Measurements from ENCODE around the gene CBFB.
"Not testable (repeated sequence)": the region's sequence is repeated elsewhere in the genome, so short reads cannot be mapped to it uniquely, and the experiment has no call there.

CBFB gene

DNA sequence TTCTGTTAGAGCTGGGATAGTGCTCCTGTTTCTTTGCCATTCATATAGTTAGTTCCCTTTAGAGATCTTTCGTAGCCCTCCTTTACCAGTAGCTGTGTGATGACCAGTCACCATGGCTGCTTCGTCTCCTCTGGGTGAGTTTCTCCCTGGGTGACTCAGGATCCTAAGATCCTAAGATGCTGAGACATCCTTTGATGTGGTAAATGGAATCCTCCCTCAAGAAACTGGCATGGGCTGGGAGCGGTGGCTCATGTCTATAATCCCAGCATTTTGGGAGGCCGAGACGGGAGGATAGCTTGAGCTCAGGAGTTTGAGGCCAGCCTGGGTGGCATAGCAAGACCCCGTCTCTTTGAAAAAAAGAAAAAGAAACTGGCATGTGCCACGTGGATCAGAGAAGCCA, 86.7 kb downstream of the CBFB start:
- no peak for DNase-seq
- Histone ChIP-seq H3K9me3 (ENCODE audit: control extremely low read depth in 1 of 5, control insufficient read depth in 4 of 5, insufficient read depth in 2 of 5, low read depth in 1 of 5, low read length in 4 of 5) (no peaks in the 10 kb centered on the region), H3K27me3 (replicated peaks in 2 of 5; ENCODE audit: control insufficient read depth in 4 of 5, insufficient read depth in 5 of 5, low read length in 4 of 5) (no peaks in the 10 kb centered on the region), H3K27ac (ENCODE audit: insufficient read depth in 1 of 2, low read depth in 1 of 2, low read length in 2 of 2, poor library complexity in 1 of 2, severe bottlenecking in 2 of 2) (no peak overlapping the region), H3K36me3 (ENCODE audit: control insufficient read depth in 4 of 4, insufficient read depth in 4 of 4, low read length in 3 of 4) (peaks cover 4 to 13% (median 10%) of the 10 kb centered on the region in 4 experiments), H3K4me1 (ENCODE audit: control extremely low read depth in 1 of 4, control insufficient read depth in 4 of 4, insufficient read depth in 4 of 4, low read length in 3 of 4) (peaks cover 7 to 25% (median 17%) of the 10 kb centered on the region in 4 experiments), H3K4me3 (ENCODE audit: control insufficient read depth in 1 of 7, extremely low read depth in 1 of 7, insufficient read depth in 4 of 7, low read depth in 2 of 7, low read length in 6 of 7) (no peak overlapping the region)
- ChIA-PET CTCF (interaction anchor here (1.0 to 5.7 kb wide), 9 partner anchors 13 to 100 kb away, joined by 3 to 30 read pairs (median 4); no protein-coding TSS in a partner anchor), POLR2A (no interaction called here)
- WGBS (ENCODE audit: insufficient coverage), result 96% methylated on average over 6 of the region's 7 CpGs

DNA sequence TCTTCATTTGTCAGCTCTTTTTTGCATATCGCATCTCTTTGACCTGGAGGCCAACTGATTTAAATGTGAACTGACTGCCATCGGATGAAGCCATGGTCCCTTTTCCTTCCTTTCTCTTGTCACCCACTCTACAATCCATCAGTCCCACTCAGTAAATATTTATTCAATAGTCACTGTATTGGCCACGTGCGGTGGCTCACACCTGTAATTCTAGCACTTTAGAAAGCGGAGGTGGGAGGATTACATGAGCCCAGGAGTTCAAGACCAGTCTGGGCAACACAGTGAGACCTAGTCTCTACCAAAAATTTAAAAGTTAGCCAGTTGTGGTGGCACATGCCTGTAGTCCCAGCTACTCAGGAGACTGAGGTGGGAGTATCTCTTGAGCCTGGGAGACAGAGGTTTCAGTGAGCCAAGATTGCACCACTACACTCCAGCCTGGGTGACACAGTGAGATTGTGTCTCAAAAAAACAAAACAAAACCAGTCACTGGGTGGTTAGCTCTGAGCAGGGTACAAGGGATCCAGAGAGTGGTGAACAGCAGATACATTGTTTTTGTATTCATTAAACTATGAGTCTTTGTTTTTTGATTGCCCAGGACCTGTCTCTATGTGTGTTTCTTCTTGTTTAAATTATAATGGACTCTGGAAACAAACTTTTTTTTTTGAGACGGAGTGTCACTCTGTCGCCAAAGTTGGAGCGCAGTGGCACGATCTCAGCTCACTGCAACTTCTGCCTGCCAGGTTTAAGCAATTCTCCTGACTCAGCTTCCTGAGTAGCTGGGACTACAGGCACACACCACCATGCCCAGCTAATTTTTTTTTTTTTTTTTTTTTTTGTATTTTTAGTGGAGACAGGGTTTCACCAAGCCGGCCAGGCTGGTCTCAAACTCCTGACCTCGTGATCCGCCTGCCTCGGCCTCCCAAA, 87.7 kb downstream of the CBFB start:
- Histone ChIP-seq H3K4me3 (ENCODE audit: control insufficient read depth in 1 of 7, extremely low read depth in 1 of 7, insufficient read depth in 4 of 7, low read depth in 2 of 7, low read length in 6 of 7) (no peak overlapping the region), H3K9me3 (ENCODE audit: control extremely low read depth in 1 of 5, control insufficient read depth in 4 of 5, insufficient read depth in 2 of 5, low read depth in 1 of 5, low read length in 4 of 5) (no peaks in the 10 kb centered on the region), H3K36me3 (ENCODE audit: control insufficient read depth in 4 of 4, insufficient read depth in 4 of 4, low read length in 3 of 4) (peaks cover 5 to 20% (median 14%) of the 10 kb centered on the region in 4 experiments), H3K27me3 (replicated peaks in 2 of 5; ENCODE audit: control insufficient read depth in 4 of 5, insufficient read depth in 5 of 5, low read length in 4 of 5) (no peaks in the 10 kb centered on the region), H3K4me1 (ENCODE audit: control extremely low read depth in 1 of 4, control insufficient read depth in 4 of 4, insufficient read depth in 4 of 4, low read length in 3 of 4) (peaks cover 3 to 16% (median 10%) of the 10 kb centered on the region in 4 experiments), H3K27ac (ENCODE audit: insufficient read depth in 1 of 2, low read depth in 1 of 2, low read length in 2 of 2, poor library complexity in 1 of 2, severe bottlenecking in 2 of 2) (no peak overlapping the region)
- ChIA-PET CTCF (interaction anchor here (0.5 to 5.7 kb wide), 8 partner anchors 12 to 101 kb away, joined by 3 to 30 read pairs (median 4); no protein-coding TSS in a partner anchor), POLR2A (interaction anchor here (0.6 kb wide), 2 partner anchors 68 to 128 kb away, joined by 3 read pairs; no protein-coding TSS in a partner anchor)
- WGBS (ENCODE audit: insufficient coverage), result 94% methylated on average over 10 of the region's 13 CpGs
- DNase-seq, result peak in 2 of 3 donors; percentile 41

DNA sequence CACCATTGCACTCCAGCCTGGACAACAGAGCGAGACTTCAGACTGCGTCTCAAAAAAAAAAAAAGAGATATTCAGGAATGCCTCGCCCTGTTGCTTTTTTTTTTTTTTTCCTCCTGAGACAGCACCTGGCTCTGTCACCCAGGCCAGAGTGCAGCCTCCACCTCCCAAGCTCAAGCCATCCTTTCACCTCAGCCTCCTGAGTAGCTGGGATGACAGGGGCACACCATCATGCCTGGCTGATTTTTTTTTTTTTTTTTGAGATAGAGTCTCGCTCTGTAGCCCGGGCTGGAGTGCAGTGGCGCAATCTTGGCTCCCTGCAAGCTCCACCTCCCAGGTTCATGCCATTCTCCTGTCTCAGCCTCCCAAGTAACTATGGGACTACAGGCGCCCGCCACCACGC, 88.8 kb downstream of the CBFB start:
- H3K4me3 ChIP-seq (ENCODE audit: control insufficient read depth in 1 of 7, extremely low read depth in 1 of 7, insufficient read depth in 4 of 7, low read depth in 2 of 7, low read length in 6 of 7), result no peak overlapping the region
- no peak for DNase-seq
- no peak overlapping the region for H3K27ac ChIP-seq (ENCODE audit: insufficient read depth in 1 of 2, low read depth in 1 of 2, low read length in 2 of 2, poor library complexity in 1 of 2, severe bottlenecking in 2 of 2)
- H3K4me1 ChIP-seq (ENCODE audit: control extremely low read depth in 1 of 4, control insufficient read depth in 4 of 4, insufficient read depth in 4 of 4, low read length in 3 of 4), result peaks cover under 1 to 11% (median 4%) of the 10 kb centered on the region in 4 experiments
- CTCF ChIA-PET, result no interaction called here
- H3K9me3 ChIP-seq (ENCODE audit: control extremely low read depth in 1 of 5, control insufficient read depth in 4 of 5, insufficient read depth in 2 of 5, low read depth in 1 of 5, low read length in 4 of 5), result no peaks in the 10 kb centered on the region
- 100% methylated on average over 3 of the region's 9 CpGs for WGBS (ENCODE audit: insufficient coverage)
- H3K27me3 ChIP-seq (replicated peaks in 2 of 5; ENCODE audit: control insufficient read depth in 4 of 5, insufficient read depth in 5 of 5, low read length in 4 of 5), result no peaks in the 10 kb centered on the region
- POLR2A ChIA-PET, result no interaction called here
- H3K36me3 ChIP-seq (ENCODE audit: control insufficient read depth in 4 of 4, insufficient read depth in 4 of 4, low read length in 3 of 4), result peaks cover 6 to 30% (median 12%) of the 10 kb centered on the region in 4 experiments

DNA sequence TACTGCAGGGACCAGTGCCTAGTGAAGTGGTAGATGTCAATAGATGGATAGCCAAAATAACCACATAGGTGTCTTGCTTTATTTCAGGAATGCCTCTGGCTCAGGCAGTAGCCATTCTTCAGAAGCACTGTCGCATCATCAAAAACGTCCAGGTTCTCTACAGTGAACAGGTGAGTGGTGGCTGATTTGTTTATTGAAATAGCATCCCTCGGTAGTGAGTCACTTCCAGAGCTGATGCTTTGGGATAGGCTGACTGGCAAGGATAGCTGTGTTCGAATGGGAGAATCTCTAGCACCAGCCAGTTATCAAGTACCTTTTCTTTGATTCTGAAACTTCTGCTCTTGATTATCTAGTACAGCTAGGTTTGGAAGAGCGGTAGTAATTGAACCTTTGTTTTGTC, 91.1 kb downstream of the CBFB start:
- WGBS (ENCODE audit: insufficient coverage), result 100% methylated on average over 4 of the region's 5 CpGs
- no peak overlapping the region for H3K4me3 ChIP-seq (ENCODE audit: control insufficient read depth in 1 of 7, extremely low read depth in 1 of 7, insufficient read depth in 4 of 7, low read depth in 2 of 7, low read length in 6 of 7)
- ChIA-PET POLR2A (no interaction called here), CTCF (interaction anchor here (1.0 to 2.0 kb wide), 5 partner anchors 10 to 38 kb away, joined by 3 to 8 read pairs (median 4); partner anchors contain the start of gene PHAF1)
- peaks cover 0 to 8% (median 4%) of the 10 kb centered on the region in 4 experiments for H3K4me1 ChIP-seq (ENCODE audit: control extremely low read depth in 1 of 4, control insufficient read depth in 4 of 4, insufficient read depth in 4 of 4, low read length in 3 of 4)
- H3K36me3 ChIP-seq (ENCODE audit: control insufficient read depth in 4 of 4, insufficient read depth in 4 of 4, low read length in 3 of 4), result peaks cover 17 to 43% (median 19%) of the 10 kb centered on the region in 4 experiments
- H3K9me3 ChIP-seq (ENCODE audit: control extremely low read depth in 1 of 5, control insufficient read depth in 4 of 5, insufficient read depth in 2 of 5, low read depth in 1 of 5, low read length in 4 of 5), result no peaks in the 10 kb centered on the region
- no peak overlapping the region for H3K27ac ChIP-seq (ENCODE audit: insufficient read depth in 1 of 2, low read depth in 1 of 2, low read length in 2 of 2, poor library complexity in 1 of 2, severe bottlenecking in 2 of 2)
- no peak for DNase-seq
- H3K27me3 ChIP-seq (replicated peaks in 2 of 5; ENCODE audit: control insufficient read depth in 4 of 5, insufficient read depth in 5 of 5, low read length in 4 of 5), result no peaks in the 10 kb centered on the region

DNA sequence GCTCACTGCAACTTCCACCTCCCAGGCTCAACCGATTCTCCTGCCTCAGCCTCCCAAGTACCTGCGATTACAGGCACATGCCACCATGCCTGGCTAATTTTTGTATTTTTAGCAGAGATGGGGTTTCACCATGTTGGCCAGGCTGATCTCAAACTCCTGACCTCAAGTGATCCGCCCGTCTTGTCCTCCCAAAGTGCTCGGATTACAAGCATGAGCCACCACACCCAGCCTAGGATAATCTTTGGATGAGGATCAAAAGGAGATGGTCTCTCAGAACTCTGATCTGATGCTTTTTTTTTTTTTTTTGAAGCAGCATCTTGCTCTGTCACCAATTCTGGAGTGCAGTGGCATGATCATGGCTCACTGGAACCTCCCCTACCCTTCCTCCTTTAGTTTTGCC, 93.8 kb downstream of the CBFB start:
- POLR2A ChIA-PET; H3K27me3 ChIP-seq (replicated peaks in 2 of 5; ENCODE audit: control insufficient read depth in 4 of 5, insufficient read depth in 5 of 5, low read length in 4 of 5); DNase-seq; H3K4me1 ChIP-seq (ENCODE audit: control extremely low read depth in 1 of 4, control insufficient read depth in 4 of 4, insufficient read depth in 4 of 4, low read length in 3 of 4); H3K4me3 ChIP-seq (ENCODE audit: control insufficient read depth in 1 of 7, extremely low read depth in 1 of 7, insufficient read depth in 4 of 7, low read depth in 2 of 7, low read length in 6 of 7); H3K27ac ChIP-seq (ENCODE audit: insufficient read depth in 1 of 2, low read depth in 1 of 2, low read length in 2 of 2, poor library complexity in 1 of 2, severe bottlenecking in 2 of 2); H3K9me3 ChIP-seq (ENCODE audit: control extremely low read depth in 1 of 5, control insufficient read depth in 4 of 5, insufficient read depth in 2 of 5, low read depth in 1 of 5, low read length in 4 of 5); CTCF ChIA-PET: not testable (repeated sequence)
- peaks cover 20 to 58% (median 24%) of the 10 kb centered on the region in 4 experiments for H3K36me3 ChIP-seq (ENCODE audit: control insufficient read depth in 4 of 4, insufficient read depth in 4 of 4, low read length in 3 of 4)
- 100% methylated on average over 4 of the region's 5 CpGs for WGBS (ENCODE audit: insufficient coverage)

DNA sequence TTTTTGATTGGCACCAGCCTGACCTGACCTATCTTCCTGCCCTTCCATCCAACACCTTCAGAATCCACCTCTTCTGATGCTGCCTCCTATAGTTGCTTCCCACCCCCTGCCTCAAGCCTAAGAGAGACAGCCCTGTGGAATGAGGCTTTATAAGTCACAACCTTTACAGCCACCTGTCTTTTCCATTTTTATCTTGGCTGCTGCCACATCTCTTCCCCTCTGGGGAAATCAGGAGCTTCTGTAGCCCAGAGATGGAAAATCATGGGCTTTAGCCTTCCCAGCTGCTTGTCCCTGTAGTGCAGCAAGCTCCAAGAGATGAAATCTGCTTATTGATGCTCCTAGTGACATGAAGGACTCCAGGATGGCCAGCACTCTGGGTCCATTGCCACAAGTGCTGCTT, 99.5 kb downstream of the CBFB start:
- Histone ChIP-seq H3K4me1 (ENCODE audit: control extremely low read depth in 1 of 4, control insufficient read depth in 4 of 4, insufficient read depth in 4 of 4, low read length in 3 of 4) (no peaks in the 10 kb centered on the region), H3K9me3 (ENCODE audit: control extremely low read depth in 1 of 5, control insufficient read depth in 4 of 5, insufficient read depth in 2 of 5, low read depth in 1 of 5, low read length in 4 of 5) (no peaks in the 10 kb centered on the region), H3K36me3 (ENCODE audit: control insufficient read depth in 4 of 4, insufficient read depth in 4 of 4, low read length in 3 of 4) (peaks cover 14 to 68% (median 42%) of the 10 kb centered on the region in 4 experiments), H3K4me3 (ENCODE audit: control insufficient read depth in 1 of 7, extremely low read depth in 1 of 7, insufficient read depth in 4 of 7, low read depth in 2 of 7, low read length in 6 of 7) (no peak overlapping the region), H3K27me3 (replicated peaks in 2 of 5; ENCODE audit: control insufficient read depth in 4 of 5, insufficient read depth in 5 of 5, low read length in 4 of 5) (no peaks in the 10 kb centered on the region), H3K27ac (ENCODE audit: insufficient read depth in 1 of 2, low read depth in 1 of 2, low read length in 2 of 2, poor library complexity in 1 of 2, severe bottlenecking in 2 of 2) (no peak overlapping the region)
- CTCF ChIA-PET, result interaction anchor here (0.8 to 7.4 kb wide), 5 partner anchors 10 to 117 kb away, joined by 3 to 37 read pairs (median 7); partner anchors contain the start of gene B3GNT9
- POLR2A ChIA-PET, result no interaction called here
- no peak for DNase-seq

DNA sequence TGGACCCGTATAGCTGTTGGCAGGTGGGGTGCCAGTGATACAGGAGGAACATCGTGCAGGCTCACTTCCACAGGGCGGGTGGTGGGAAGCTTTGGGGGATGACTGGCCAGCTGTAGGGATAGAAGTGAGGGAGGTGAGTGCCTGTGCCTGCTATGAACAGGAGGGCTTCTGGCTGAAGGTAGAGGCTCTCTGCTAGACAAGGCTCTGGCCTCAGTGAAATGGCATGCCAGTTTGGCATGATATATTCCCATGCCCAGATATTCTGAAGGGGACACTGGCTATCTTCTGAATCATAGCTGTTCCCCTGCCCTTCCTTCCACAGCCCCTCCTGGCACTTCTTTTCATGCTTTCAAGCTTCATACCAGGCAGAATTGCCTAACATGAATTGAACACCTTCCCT, 99.9 kb downstream of the CBFB start:
- Histone ChIP-seq H3K36me3 (ENCODE audit: control insufficient read depth in 4 of 4, insufficient read depth in 4 of 4, low read length in 3 of 4) (peaks cover 12 to 68% (median 41%) of the 10 kb centered on the region in 4 experiments), H3K27me3 (replicated peaks in 2 of 5; ENCODE audit: control insufficient read depth in 4 of 5, insufficient read depth in 5 of 5, low read length in 4 of 5) (no peaks in the 10 kb centered on the region), H3K4me1 (ENCODE audit: control extremely low read depth in 1 of 4, control insufficient read depth in 4 of 4, insufficient read depth in 4 of 4, low read length in 3 of 4) (no peaks in the 10 kb centered on the region), H3K27ac (ENCODE audit: insufficient read depth in 1 of 2, low read depth in 1 of 2, low read length in 2 of 2, poor library complexity in 1 of 2, severe bottlenecking in 2 of 2) (no peak overlapping the region), H3K4me3 (ENCODE audit: control insufficient read depth in 1 of 7, extremely low read depth in 1 of 7, insufficient read depth in 4 of 7, low read depth in 2 of 7, low read length in 6 of 7) (no peak overlapping the region), H3K9me3 (ENCODE audit: control extremely low read depth in 1 of 5, control insufficient read depth in 4 of 5, insufficient read depth in 2 of 5, low read depth in 1 of 5, low read length in 4 of 5) (no peaks in the 10 kb centered on the region)
- CTCF ChIA-PET, result interaction anchor here (0.8 to 7.4 kb wide), 7 partner anchors 9 to 117 kb away, joined by 3 to 37 read pairs (median 7); partner anchors contain the start of gene B3GNT9
- no peak for DNase-seq
- POLR2A ChIA-PET, result no interaction called here
- WGBS (ENCODE audit: insufficient coverage), result 100% methylated on average over 2 of the region's 3 CpGs

Measured in common myeloid progenitor, CD34-positive (primary cell).